Measurements from ENCODE around the gene EEA1.

Gene EEA1

DNA sequence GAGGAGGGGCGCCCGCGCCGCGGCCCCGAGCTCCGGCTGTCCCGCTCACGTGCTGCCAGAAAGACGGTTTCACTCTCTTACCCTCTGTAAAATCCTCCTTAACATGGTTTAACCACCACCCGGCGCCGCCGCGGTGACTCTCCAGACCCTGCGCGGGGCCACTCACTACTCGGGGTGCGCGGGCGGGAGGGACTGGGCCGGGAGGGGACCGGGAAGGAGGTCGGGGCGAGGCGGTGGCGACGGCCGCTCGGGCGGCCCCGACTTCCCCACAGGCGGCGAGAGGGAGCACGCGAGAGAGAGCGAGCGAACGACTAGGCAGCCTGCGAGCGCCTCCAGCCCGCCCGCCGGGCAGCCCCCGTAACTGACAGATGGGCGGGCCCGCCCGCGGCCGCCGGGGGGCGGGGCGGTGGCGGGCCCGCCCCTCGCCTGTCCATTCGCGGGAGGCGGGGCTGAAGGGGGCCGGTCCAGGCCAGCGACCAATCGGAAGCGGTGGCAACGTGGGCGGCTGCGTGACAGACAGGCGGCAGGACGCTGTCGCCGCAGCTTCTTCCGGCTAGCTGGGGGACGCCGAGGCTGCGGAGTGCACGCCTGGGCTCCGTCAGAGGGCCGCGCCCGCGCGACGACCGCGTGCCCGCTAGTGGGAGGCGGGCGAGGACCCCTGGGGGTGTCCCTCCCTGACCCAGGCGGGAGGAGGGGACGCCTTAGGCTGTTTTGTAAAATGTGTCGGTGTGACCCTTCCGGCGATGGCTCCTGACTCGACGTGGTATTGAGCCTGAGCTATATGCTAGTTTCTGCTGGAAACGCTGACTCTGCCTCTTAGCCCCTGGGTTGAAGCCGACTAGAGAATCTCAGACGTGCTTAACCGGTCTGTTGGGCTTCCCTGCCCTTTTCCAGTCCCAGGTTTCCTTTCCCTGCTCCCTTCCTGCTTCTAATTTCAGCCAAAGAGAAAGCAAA lies at the start of gene EEA1 (continued):
- TF ChIP-seq ZNF266 (tag by site-specific recombination; IDR thresholded peaks at IDR 0.05; ENCODE audit: low read depth) (no peak), ZNF544 (tag by site-specific recombination; IDR thresholded peaks at IDR 0.05) (no peak), ZNF561 (tag by site-specific recombination; IDR thresholded peaks at IDR 0.05; ENCODE audit: borderline replicate concordance) (no peak; the same call in 1 of the 2 replicates), OSR2 (tag by site-specific recombination; IDR thresholded peaks at IDR 0.05) (no peak), ZNF2 (tag by site-specific recombination; IDR thresholded peaks at IDR 0.05) (peak; percentile 74; the same call in 1 of the 2 replicates), SCRT2 (tag by site-specific recombination; IDR thresholded peaks at IDR 0.05) (no peak), TRIM28 (IDR thresholded peaks at IDR 0.05; ENCODE audit: borderline replicate concordance, low read length) (no peak), ZNF776 (tag by site-specific recombination; IDR thresholded peaks at IDR 0.05; ENCODE audit: borderline replicate concordance) (no peak), ZNF391 (tag by site-specific recombination; IDR thresholded peaks at IDR 0.05; ENCODE audit: borderline replicate concordance, low read depth) (no peak), ZBTB8A (tag by site-specific recombination; IDR thresholded peaks at IDR 0.05) (peak; percentile 98), ZNF529 (tag by site-specific recombination; IDR thresholded peaks at IDR 0.05; ENCODE audit: insufficient replicate concordance) (no peak), PRDM1 (tag by site-specific recombination; IDR thresholded peaks at IDR 0.05) (peak; percentile 81; the same call in 1 of the 2 replicates), ZNF692 (tag by site-specific recombination; IDR thresholded peaks at IDR 0.05) (peak; percentile 82), ZBTB7A (tag by site-specific recombination; IDR thresholded peaks at IDR 0.05; ENCODE audit: low read depth) (0 out of 2 replicates have a peak, but pooled peaks have one; percentile 49), ZNF211 (tag by site-specific recombination; IDR thresholded peaks at IDR 0.05; ENCODE audit: low read depth) (no peak), ZNF843 (tag by site-specific recombination; IDR thresholded peaks at IDR 0.05) (peak; percentile 74), ZNF707 (tag by site-specific recombination; IDR thresholded peaks at IDR 0.05) (no peak), ZNF571 (tag by site-specific recombination; IDR thresholded peaks at IDR 0.05) (no peak), ZNF677 (tag by site-specific recombination; IDR thresholded peaks at IDR 0.05) (no peak), ZNF341 (tag by site-specific recombination; IDR thresholded peaks at IDR 0.05; ENCODE audit: low read depth) (peak; percentile 25; the same call in 1 of the 2 replicates), ZNF654 (tag by site-specific recombination; IDR thresholded peaks at IDR 0.05; ENCODE audit: low read depth) (no peak), ZNF223 (tag by site-specific recombination; IDR thresholded peaks at IDR 0.05) (no peak), ZEB2 (tag by site-specific recombination; IDR thresholded peaks at IDR 0.05) (peak; percentile 87), ZNF354C (tag by site-specific recombination; IDR thresholded peaks at IDR 0.05; ENCODE audit: borderline replicate concordance, low read depth) (no peak), ZNF791 (tag by site-specific recombination; IDR thresholded peaks at IDR 0.05) (no peak)
- TF ChIP-seq, protein P1, sequence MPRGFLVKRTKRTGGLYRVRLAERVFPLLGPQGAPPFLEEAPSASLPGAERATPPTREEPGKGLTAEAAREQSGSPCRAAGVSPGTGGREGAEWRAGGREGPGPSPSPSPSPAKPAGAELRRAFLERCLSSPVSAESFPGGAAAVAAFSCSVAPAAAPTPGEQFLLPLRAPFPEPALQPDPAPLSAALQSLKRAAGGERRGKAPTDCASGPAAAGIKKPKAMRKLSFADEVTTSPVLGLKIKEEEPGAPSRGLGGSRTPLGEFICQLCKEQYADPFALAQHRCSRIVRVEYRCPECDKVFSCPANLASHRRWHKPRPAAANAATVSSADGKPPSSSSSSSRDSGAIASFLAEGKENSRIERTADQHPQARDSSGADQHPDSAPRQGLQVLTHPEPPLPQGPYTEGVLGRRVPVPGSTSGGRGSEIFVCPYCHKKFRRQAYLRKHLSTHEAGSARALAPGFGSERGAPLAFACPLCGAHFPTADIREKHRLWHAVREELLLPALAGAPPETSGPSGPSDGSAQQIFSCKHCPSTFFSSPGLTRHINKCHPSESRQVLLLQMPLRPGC (tag by site-specific recombination; IDR thresholded peaks at IDR 0.05): peak; percentile 69; the same call in 1 of the 2 replicates
- TF ChIP-seq, protein P2, sequence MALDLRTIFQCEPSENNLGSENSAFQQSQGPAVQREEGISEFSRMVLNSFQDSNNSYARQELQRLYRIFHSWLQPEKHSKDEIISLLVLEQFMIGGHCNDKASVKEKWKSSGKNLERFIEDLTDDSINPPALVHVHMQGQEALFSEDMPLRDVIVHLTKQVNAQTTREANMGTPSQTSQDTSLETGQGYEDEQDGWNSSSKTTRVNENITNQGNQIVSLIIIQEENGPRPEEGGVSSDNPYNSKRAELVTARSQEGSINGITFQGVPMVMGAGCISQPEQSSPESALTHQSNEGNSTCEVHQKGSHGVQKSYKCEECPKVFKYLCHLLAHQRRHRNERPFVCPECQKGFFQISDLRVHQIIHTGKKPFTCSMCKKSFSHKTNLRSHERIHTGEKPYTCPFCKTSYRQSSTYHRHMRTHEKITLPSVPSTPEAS (tag by site-specific recombination; IDR thresholded peaks at IDR 0.05): 0 out of 2 replicates have a peak, but pooled peaks have one; percentile 25
- TF ChIP-seq, protein P3, sequence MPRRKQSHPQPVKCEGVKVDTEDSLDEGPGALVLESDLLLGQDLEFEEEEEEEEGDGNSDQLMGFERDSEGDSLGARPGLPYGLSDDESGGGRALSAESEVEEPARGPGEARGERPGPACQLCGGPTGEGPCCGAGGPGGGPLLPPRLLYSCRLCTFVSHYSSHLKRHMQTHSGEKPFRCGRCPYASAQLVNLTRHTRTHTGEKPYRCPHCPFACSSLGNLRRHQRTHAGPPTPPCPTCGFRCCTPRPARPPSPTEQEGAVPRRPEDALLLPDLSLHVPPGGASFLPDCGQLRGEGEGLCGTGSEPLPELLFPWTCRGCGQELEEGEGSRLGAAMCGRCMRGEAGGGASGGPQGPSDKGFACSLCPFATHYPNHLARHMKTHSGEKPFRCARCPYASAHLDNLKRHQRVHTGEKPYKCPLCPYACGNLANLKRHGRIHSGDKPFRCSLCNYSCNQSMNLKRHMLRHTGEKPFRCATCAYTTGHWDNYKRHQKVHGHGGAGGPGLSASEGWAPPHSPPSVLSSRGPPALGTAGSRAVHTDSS (tag by site-specific recombination; IDR thresholded peaks at IDR 0.05): no peak
- TF ChIP-seq, protein P4, sequence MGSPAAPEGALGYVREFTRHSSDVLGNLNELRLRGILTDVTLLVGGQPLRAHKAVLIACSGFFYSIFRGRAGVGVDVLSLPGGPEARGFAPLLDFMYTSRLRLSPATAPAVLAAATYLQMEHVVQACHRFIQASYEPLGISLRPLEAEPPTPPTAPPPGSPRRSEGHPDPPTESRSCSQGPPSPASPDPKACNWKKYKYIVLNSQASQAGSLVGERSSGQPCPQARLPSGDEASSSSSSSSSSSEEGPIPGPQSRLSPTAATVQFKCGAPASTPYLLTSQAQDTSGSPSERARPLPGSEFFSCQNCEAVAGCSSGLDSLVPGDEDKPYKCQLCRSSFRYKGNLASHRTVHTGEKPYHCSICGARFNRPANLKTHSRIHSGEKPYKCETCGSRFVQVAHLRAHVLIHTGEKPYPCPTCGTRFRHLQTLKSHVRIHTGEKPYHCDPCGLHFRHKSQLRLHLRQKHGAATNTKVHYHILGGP (tag by site-specific recombination; IDR thresholded peaks at IDR 0.05): no peak
- TF ChIP-seq, protein P5, sequence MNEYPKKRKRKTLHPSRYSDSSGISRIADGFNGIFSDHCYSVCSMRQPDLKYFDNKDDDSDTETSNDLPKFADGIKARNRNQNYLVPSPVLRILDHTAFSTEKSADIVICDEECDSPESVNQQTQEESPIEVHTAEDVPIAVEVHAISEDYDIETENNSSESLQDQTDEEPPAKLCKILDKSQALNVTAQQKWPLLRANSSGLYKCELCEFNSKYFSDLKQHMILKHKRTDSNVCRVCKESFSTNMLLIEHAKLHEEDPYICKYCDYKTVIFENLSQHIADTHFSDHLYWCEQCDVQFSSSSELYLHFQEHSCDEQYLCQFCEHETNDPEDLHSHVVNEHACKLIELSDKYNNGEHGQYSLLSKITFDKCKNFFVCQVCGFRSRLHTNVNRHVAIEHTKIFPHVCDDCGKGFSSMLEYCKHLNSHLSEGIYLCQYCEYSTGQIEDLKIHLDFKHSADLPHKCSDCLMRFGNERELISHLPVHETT (tag by site-specific recombination; IDR thresholded peaks at IDR 0.05): no peak; the same call in 1 of the 2 replicates

Data from HEK293 (cell line).